Left ventricle myocardium inferior (tissue), 1 donor: Measurements from ENCODE around the gene ORAI2. TPM values are rescaled to one million over a fixed set of nuclear protein-coding genes. Genes with fewer than 3 reads are reported as not detected.

Source experiments
- DNase-seq: peaks from one replicate; pipeline ENCODE4 v3.0.0-alpha.2; 2020
- H3K27ac ChIP-seq: fragments of 200-600 bp; replicated peaks from 2 replicates; pipeline ENCODE4 v1.8.0; 2021
- H3K27me3 ChIP-seq: fragments of 200-600 bp; 2 replicates; pipeline ENCODE4 v1.8.0; 2021; ENCODE audit warnings: low read depth
- H3K36me3 ChIP-seq: fragments of 200-600 bp; 2 replicates; pipeline ENCODE4 v1.8.0; 2021
- H3K4me1 ChIP-seq: fragments of 200-600 bp; 2 replicates; pipeline ENCODE4 v1.8.0; 2021
- H3K4me3 ChIP-seq: fragments of 200-600 bp; 2 replicates; pipeline ENCODE4 v1.8.0; 2021; ENCODE audit warnings: mild to moderate bottlenecking, moderate library complexity
- H3K9me3 ChIP-seq: fragments of 200-600 bp; replicated peaks from 2 replicates; pipeline ENCODE4 v1.8.0; 2021
- intact Hi-C: fragments of 100-400 bp; cut with micrococcal nuclease; formaldehyde crosslinking; loops from one replicate; pipeline ENCODE4 v1.11.0; 2022
- total RNA-seq: library from RNA; stranded (reverse); fragmentation: NEBNext Ultra II Directional; extraction: Animal tissue kit (Norgen Biotek cat#: 25700); gene quantifications from one replicate; pipeline ENCODE4 v1.2.1, GENCODE V29; 2021
- TF ChIP-seq, protein P1 (sequence below): fragments of 200-600 bp; IDR thresholded peaks from 2 replicates; pipeline ENCODE4 v1.8.0; 2021; ENCODE audit warnings: antibody characterized with exemption, mild to moderate bottlenecking, borderline replicate concordance
- donor health status: DM: no; HTN: yes; CAD: no; lungs with severe emphysema.

The ORAI2 gene
- total RNA-seq, 1 donor from 2014 or later, result 2.6 TPM

GRCh38 chr7:102447311-102447710, 13.9 kb downstream of the ORAI2 start:
- DNase-seq, result no peak
- no peaks in the 10 kb centered on the region for H3K27me3 ChIP-seq
- TF ChIP-seq, protein P1, sequence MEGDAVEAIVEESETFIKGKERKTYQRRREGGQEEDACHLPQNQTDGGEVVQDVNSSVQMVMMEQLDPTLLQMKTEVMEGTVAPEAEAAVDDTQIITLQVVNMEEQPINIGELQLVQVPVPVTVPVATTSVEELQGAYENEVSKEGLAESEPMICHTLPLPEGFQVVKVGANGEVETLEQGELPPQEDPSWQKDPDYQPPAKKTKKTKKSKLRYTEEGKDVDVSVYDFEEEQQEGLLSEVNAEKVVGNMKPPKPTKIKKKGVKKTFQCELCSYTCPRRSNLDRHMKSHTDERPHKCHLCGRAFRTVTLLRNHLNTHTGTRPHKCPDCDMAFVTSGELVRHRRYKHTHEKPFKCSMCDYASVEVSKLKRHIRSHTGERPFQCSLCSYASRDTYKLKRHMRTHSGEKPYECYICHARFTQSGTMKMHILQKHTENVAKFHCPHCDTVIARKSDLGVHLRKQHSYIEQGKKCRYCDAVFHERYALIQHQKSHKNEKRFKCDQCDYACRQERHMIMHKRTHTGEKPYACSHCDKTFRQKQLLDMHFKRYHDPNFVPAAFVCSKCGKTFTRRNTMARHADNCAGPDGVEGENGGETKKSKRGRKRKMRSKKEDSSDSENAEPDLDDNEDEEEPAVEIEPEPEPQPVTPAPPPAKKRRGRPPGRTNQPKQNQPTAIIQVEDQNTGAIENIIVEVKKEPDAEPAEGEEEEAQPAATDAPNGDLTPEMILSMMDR, result no peak
- intact Hi-C loops, result no loop called here
- H3K4me3 ChIP-seq, result no peak overlapping the region
- no peak overlapping the region for H3K27ac ChIP-seq
- no peaks in the 10 kb centered on the region for H3K9me3 ChIP-seq
- no peaks in the 10 kb centered on the region for H3K4me1 ChIP-seq
- H3K36me3 ChIP-seq, result peaks cover 21% of the 10 kb centered on the region

DNA sequence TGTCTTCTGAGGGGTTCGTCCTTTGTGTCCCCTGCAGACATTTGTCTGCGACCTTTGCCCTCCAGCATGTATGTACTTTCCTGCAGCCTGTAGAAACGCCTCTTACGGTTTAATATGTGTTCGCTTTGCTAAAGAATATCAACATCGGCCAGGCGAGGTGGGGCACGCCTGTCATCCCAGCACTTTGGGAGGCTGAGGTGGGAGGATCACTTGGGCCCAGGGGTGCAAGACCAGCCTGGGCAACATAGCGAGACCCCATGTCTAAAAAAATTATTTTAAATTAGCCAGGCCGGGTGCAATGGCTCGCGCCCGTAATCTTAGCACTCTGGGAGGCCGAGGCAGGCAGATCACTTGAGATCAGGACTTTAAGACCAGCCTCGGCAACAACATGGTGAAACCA, 15.8 kb downstream of the ORAI2 start:
- Histone ChIP-seq H3K4me1 (peaks cover 4% of the 10 kb centered on the region), H3K4me3 (no peak overlapping the region), H3K27me3 (no peaks in the 10 kb centered on the region), H3K36me3 (peaks cover 20% of the 10 kb centered on the region), H3K9me3 (no peaks in the 10 kb centered on the region), H3K27ac (no peak overlapping the region)
- DNase-seq, result no peak
- intact Hi-C loops, result no loop called here
- TF ChIP-seq, protein P1, result no peak

DNA sequence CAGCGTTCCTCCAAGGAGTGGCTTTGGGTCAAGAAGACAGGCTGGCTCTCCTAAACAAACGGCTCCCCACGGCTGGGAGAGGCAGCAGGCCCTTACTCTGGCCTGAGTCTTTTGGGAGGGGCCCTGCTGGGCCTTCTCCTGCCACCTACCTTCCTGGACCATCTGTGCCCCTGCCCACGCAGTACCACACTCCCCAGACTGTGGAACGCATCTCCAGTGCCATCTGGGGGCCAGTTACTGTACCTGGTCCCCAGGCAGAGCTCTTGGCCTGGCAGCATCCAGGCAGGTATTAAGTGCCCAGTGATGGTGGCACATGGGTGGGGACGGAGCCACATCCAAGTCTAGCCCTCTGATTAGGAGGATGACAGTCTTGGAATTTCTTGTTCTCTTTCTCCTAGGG, 16.9 kb downstream of the ORAI2 start:
- Histone ChIP-seq H3K9me3 (no peaks in the 10 kb centered on the region), H3K4me3 (no peak overlapping the region), H3K27ac (no peak overlapping the region), H3K36me3 (peaks cover 20% of the 10 kb centered on the region), H3K27me3 (no peaks in the 10 kb centered on the region), H3K4me1 (peaks cover 4% of the 10 kb centered on the region)
- intact Hi-C loops, result no loop called here
- TF ChIP-seq, protein P1, result no peak
- no peak for DNase-seq

DNA sequence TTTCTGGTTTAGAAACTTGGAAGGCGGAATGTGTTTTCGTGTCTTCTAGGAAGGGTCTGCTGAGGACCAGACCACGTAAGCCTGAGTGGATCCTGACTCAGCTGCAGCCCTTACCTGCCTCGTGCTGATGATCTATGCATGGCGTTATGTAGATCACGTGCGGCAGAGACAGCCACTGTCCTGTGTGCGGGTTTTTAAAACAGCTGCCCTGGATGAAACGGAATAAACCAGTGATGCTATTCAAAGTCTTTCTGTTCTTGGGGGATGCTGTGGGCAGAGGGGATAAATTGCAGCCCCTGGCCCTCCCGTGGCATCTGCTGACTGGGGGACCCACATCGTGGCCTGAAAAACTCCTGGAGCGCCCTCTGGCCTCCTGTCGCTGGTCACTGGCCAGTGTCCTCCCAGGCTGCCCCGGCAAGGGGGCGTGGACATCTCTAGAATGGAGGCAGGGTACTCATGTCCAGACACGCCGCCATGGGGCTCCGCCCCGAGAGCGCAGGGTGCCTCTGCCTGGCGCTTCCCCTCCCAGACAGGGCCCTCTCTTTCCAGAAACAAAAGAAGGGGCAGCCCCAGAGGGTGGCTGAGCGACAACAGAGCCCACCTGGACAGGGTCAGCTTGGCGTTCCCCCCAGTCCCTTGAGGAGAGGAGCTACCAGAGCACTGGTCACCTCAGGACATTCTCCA, 18.1 kb downstream of the ORAI2 start:
- H3K27ac ChIP-seq, result no peak overlapping the region
- no peaks in the 10 kb centered on the region for H3K27me3 ChIP-seq
- TF ChIP-seq, protein P1, result no peak
- peaks cover 4% of the 10 kb centered on the region for H3K4me1 ChIP-seq
- DNase-seq, result no peak
- intact Hi-C loops, result no loop called here
- no peaks in the 10 kb centered on the region for H3K9me3 ChIP-seq
- H3K4me3 ChIP-seq, result no peak overlapping the region
- H3K36me3 ChIP-seq, result peaks cover 29% of the 10 kb centered on the region

GRCh38 chr7:102452451-102452850, 19.1 kb downstream of the ORAI2 start:
- H3K27ac ChIP-seq, result no peak overlapping the region
- peaks cover 29% of the 10 kb centered on the region for H3K36me3 ChIP-seq
- no peak overlapping the region for H3K4me3 ChIP-seq
- H3K4me1 ChIP-seq, result peaks cover 4% of the 10 kb centered on the region
- H3K9me3 ChIP-seq, result no peaks in the 10 kb centered on the region
- intact Hi-C loops, result no loop called here
- no peak for DNase-seq
- TF ChIP-seq, protein P1, result no peak
- no peaks in the 10 kb centered on the region for H3K27me3 ChIP-seq
